ENCODE results near the gene COL5A2. TPM values are rescaled to one million over a fixed set of nuclear protein-coding genes. Genes with fewer than 3 reads are reported as not detected.

The COL5A2 gene
- 2.8 TPM for polyA plus RNA-seq (2012; ENCODE audit: insufficient read depth, insufficient read length, low read depth)

DNA sequence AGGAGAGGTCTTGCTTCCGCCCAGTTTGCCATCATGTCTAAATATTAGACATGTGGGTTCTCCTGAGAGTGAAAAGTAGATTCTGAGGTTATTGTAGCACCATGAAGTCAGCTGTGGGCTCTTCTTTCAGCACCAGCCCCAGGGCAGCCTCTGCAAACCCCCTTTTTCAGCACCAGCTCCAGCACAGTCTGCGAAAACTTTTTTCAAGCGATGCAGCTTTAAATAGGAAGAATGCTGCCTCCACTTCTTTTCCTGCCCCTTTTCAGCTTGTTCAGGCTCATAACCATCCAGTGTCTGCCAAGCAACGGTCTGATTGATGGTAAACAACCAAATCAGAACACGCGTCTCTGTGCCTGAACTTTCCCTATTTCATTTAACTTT is at the start of gene COL5A2:
Gene COL5A2, minus strand, starts transcription at position 192 of the 381 bp plus-strand sequence. Its CDS starts 157 bp downstream, at position 35.
- H3K4me3 ChIP-seq (ENCODE audit: low read depth, low read length) = no peak within 1 kb of the TSS
- DNase-seq = no peak
- TF ChIP-seq, protein P1, sequence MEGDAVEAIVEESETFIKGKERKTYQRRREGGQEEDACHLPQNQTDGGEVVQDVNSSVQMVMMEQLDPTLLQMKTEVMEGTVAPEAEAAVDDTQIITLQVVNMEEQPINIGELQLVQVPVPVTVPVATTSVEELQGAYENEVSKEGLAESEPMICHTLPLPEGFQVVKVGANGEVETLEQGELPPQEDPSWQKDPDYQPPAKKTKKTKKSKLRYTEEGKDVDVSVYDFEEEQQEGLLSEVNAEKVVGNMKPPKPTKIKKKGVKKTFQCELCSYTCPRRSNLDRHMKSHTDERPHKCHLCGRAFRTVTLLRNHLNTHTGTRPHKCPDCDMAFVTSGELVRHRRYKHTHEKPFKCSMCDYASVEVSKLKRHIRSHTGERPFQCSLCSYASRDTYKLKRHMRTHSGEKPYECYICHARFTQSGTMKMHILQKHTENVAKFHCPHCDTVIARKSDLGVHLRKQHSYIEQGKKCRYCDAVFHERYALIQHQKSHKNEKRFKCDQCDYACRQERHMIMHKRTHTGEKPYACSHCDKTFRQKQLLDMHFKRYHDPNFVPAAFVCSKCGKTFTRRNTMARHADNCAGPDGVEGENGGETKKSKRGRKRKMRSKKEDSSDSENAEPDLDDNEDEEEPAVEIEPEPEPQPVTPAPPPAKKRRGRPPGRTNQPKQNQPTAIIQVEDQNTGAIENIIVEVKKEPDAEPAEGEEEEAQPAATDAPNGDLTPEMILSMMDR (IDR thresholded peaks at IDR 0.05; ENCODE audit: low read depth, low read length) = no peak
- H3K27me3 ChIP-seq = no peaks in the 10 kb centered on the region
- H3K36me3 ChIP-seq = no peaks in the 10 kb centered on the region
- H3K9me3 ChIP-seq = no peaks in the 10 kb centered on the region
- H3K4me1 ChIP-seq = no peaks in the 10 kb centered on the region

DNA sequence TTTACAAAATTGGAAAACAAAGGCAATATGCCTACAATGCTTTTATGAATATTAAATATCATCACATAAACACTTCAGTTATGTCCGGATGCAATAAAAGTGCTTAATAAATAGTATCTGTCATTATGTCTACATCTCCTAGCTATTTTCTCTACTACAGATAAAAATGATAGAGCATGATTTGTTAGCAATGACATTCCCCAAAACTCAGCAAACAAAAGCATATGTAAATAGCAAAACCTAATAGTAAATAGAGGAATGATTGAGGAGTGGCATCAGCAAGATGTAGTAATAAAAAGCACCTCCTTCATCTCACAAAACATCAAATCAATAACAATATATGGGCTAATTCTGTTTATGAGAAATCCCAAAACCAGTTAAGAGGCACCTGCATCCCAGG is 46.5 kb upstream of the COL5A2 start:
- no peak for DNase-seq
- no peaks in the 10 kb centered on the region for H3K9me3 ChIP-seq
- H3K4me1 ChIP-seq = peaks cover 11% of the 10 kb centered on the region
- no peaks in the 10 kb centered on the region; the same call in 1 of the 2 replicates for H3K36me3 ChIP-seq
- H3K4me3 ChIP-seq (ENCODE audit: low read depth, low read length) = no peak overlapping the region
- no peaks in the 10 kb centered on the region for H3K27me3 ChIP-seq
- TF ChIP-seq, protein P1 (IDR thresholded peaks at IDR 0.05; ENCODE audit: low read depth, low read length) = no peak

DNA sequence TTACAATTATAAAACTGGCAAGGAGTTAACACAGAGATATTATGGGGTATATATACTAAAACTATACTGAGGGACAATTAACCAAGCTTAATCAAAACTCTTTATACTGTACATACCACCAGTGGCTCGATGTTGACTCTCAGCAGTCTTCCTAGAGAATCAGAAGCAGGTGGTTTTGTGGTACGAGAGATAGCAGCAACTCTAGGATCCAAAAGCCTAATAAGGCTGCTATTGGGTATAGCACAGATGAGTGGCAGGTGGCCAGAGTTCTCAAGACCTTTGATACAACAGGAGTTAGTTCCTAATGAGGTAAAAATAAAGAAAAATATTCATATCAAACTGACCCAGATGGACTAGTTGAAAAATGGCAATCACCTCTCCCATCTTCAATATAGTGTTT is 45.5 kb upstream of the COL5A2 start:
- DNase-seq = no peak
- peaks cover 11% of the 10 kb centered on the region for H3K4me1 ChIP-seq
- TF ChIP-seq, protein P1 (IDR thresholded peaks at IDR 0.05; ENCODE audit: low read depth, low read length) = no peak
- no peaks in the 10 kb centered on the region for H3K9me3 ChIP-seq
- no peak overlapping the region for H3K4me3 ChIP-seq (ENCODE audit: low read depth, low read length)
- no peaks in the 10 kb centered on the region for H3K27me3 ChIP-seq
- no peaks in the 10 kb centered on the region; the same call in 1 of the 2 replicates for H3K36me3 ChIP-seq

DNA sequence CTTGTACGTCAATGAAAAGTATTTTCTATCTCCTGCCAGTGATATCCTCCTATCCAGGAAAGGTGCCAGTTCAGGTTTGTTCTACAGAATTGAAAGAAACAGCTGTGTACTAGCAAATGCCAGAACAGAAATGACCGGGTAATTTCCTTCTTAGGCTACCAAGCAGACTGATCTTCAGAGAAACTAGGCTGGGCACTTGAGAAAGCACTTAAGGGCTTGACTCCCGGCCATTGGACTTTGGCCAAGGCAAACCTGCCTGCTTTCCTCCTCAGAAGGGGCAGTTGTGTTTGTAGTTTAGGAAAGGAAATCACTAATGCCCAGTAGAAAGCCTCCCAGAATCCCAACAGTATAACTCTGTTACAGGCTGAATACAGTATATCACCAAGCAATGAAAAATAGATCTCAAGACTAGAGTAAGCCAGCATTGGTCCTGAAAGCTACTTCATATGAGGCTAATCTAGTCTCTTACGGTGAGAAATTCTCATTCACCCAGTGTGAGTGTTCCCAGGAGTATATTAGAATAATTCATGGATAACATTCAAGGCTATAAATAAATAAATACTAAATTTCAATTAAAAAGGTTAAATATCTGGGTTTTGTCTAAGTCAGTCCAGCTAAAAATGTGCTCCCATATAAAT is 43.0 kb upstream of the COL5A2 start:
- Histone ChIP-seq H3K27me3 (no peaks in the 10 kb centered on the region), H3K4me3 (ENCODE audit: low read depth, low read length) (no peak overlapping the region), H3K36me3 (no peaks in the 10 kb centered on the region; the same call in 1 of the 2 replicates), H3K4me1 (peaks cover 11% of the 10 kb centered on the region), H3K9me3 (no peaks in the 10 kb centered on the region)
- no peak for DNase-seq
- TF ChIP-seq, protein P1 (IDR thresholded peaks at IDR 0.05; ENCODE audit: low read depth, low read length) = no peak

DNA sequence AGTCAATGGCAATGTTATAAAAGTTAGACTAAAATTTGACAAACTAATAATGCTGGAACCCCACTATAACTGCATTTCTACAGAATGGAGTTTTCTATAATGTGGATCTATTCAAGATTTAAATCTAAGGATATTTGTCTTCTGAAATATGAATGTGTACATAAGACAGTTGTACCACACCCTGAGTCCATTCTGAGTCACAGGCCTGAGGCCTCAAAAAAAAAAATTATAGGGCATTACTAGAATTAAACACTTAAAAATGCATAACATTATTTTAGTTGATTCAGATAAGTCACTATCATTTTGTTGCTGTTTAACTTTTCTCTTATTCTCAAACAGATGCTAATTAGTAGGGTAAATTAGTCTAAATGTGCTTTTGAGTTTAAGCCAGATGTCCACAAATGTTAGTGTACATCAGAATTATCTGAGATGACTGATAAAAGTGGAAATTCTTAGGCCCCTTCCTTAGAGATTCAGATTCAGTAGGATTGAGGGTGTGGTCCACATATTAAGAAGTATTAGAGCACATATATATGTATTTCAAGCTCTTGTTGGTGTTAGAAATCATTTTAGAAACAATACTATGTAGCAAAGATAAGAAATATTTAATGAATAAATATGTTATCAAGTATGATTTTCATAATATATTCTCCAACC is 42.4 kb upstream of the COL5A2 start:
- H3K36me3 ChIP-seq = no peaks in the 10 kb centered on the region; the same call in 1 of the 2 replicates
- peaks cover 11% of the 10 kb centered on the region for H3K4me1 ChIP-seq
- TF ChIP-seq, protein P1 (IDR thresholded peaks at IDR 0.05; ENCODE audit: low read depth, low read length) = no peak
- no peaks in the 10 kb centered on the region for H3K9me3 ChIP-seq
- no peak for DNase-seq
- no peaks in the 10 kb centered on the region for H3K27me3 ChIP-seq
- H3K4me3 ChIP-seq (ENCODE audit: low read depth, low read length) = no peak overlapping the region

DNA sequence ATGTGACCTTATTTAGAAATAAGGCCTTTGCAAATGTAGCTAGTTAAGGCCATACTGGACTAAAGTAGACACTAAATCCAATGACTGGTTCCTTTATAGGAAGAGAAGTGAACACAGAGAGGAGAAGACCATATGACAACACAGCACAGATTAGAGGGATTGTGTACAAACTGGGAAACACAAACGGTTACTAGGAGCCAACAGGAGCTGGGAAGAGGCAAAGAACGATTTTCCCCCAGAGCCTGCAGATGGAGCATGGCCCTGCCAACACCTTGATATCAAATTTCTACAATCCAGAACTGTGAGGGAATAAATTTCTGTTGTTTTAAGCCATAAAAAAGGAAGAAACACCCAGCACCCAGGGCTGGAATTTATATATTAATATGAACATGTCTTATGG is 38.7 kb upstream of the COL5A2 start:
- Histone ChIP-seq H3K36me3 (no peaks in the 10 kb centered on the region), H3K4me3 (ENCODE audit: low read depth, low read length) (no peak overlapping the region), H3K9me3 (no peaks in the 10 kb centered on the region), H3K27me3 (no peaks in the 10 kb centered on the region), H3K4me1 (peaks cover 11% of the 10 kb centered on the region)
- no peak for DNase-seq
- TF ChIP-seq, protein P1 (IDR thresholded peaks at IDR 0.05; ENCODE audit: low read depth, low read length) = no peak

Data from BE2C (cell line).